PC-9 (cell line): ENCODE results near the gene METAP1. TPM values are rescaled to one million over a fixed set of nuclear protein-coding genes. Genes with fewer than 3 reads are reported as not detected.
"Not testable (repeated sequence)": the region's sequence is repeated elsewhere in the genome, so short reads cannot be mapped to it uniquely, and the experiment has no call there.

ENCODE experiments used
- BruUV-seq: library from RNA; stranded (reverse); fragments of 400-500 nt; replicated peaks from 2 replicates; lab custom pipeline; 2021; lab: Mats Ljungman, UMichigan
- CTCF ChIA-PET: fragments of 300-600 bp; sonication (Branson Sonifier 250); formaldehyde crosslinking; loops from one replicate; lab custom pipeline; 2022; ENCODE audit warnings: antibody characterized with exemption; lab: Charles Lee
- POLR2A ChIA-PET: fragments of 300-600 bp; sonication (Branson Sonifier 250); formaldehyde crosslinking; loops from one replicate; lab custom pipeline; 2022; ENCODE audit warnings: antibody characterized with exemption; ENCODE audit not compliant: unreplicated experiment; lab: Charles Lee
- DNase-seq, 2 experiments: peaks; one replicate each; pipeline versions ENCODE4 v3.0.0 to v3.0.0-alpha.2; 2015 to 2022; ENCODE audit warnings: mixed read lengths in 1 of 2
- H2AFZ ChIP-seq: fragments of 200-600 bp; sonication (generic); 2 replicates; pipeline ENCODE4 v1.8.1; 2017; ENCODE audit warnings: antibody characterized with exemption
- H3F3A ChIP-seq: fragments of 200-600 bp; sonication (generic); 2 replicates; pipeline ENCODE4 v1.8.1; 2017; ENCODE audit warnings: antibody characterized with exemption, mild to moderate bottlenecking, low read depth; ENCODE audit not compliant: insufficient read depth
- H3K27ac ChIP-seq: fragments of 200-600 bp; sonication (generic); 2 replicates; pipeline ENCODE4 v1.6.1; 2016; ENCODE audit warnings: mixed run types
- H3K27me3 ChIP-seq: fragments of 200-600 bp; sonication (generic); 2 replicates; pipeline ENCODE4 v1.6.1; 2016; ENCODE audit warnings: low read depth, mixed run types; ENCODE audit not compliant: insufficient read depth
- H3K36me3 ChIP-seq: fragments of 200-600 bp; sonication (generic); 2 replicates; pipeline ENCODE4 v1.6.1; 2016; ENCODE audit warnings: low read depth, mixed run types
- H3K4me1 ChIP-seq: fragments of 200-600 bp; sonication (generic); replicated peaks from 2 replicates; pipeline ENCODE4 v1.6.1; 2016; ENCODE audit warnings: mixed run types; ENCODE audit not compliant: insufficient read depth
- H3K4me2 ChIP-seq: fragments of 200-600 bp; sonication (generic); 2 replicates; pipeline ENCODE4 v1.6.1; 2017; ENCODE audit warnings: mixed run types
- H3K4me3 ChIP-seq: fragments of 200-600 bp; sonication (generic); 2 replicates; pipeline ENCODE4 v1.6.1; 2016; ENCODE audit warnings: mixed run types
- H3K79me2 ChIP-seq: fragments of 200-600 bp; sonication (generic); 2 replicates; pipeline ENCODE4 v1.6.1; 2017; ENCODE audit warnings: low read depth, mixed run types
- H3K9me2 ChIP-seq: fragments of 200-600 bp; sonication (generic); 2 replicates; pipeline ENCODE4 v1.8.1; 2017; ENCODE audit warnings: mild to moderate bottlenecking; ENCODE audit not compliant: insufficient read depth
- H3K9me3 ChIP-seq: fragments of 200-600 bp; sonication (generic); 2 replicates; pipeline ENCODE4 v1.8.1; 2016; ENCODE audit warnings: low read depth; ENCODE audit not compliant: insufficient read depth
- H4K20me1 ChIP-seq: fragments of 200-600 bp; sonication (generic); 2 replicates; pipeline ENCODE4 v1.8.1; 2017; ENCODE audit not compliant: insufficient read depth
- EZH2 ChIP-seq: fragments of 200-600 bp; sonication (generic); IDR thresholded peaks from 2 replicates; pipeline ENCODE4 v1.8.0; 2017; ENCODE audit warnings: antibody characterized with exemption, low read depth
- intact Hi-C: fragments of 100-400 bp; cut with micrococcal nuclease; formaldehyde crosslinking; loops from one replicate; pipeline ENCODE4 v1.10.0; 2022; ENCODE audit not compliant: unreplicated experiment
- total RNA-seq: library from RNA; stranded (reverse); gene quantifications from 2 replicates; pipeline ENCODE4 v1.2.3, GENCODE V29; 2021
- TF ChIP-seq, protein P1 (sequence below): fragments of 200-600 bp; sonication (generic); conservative IDR thresholded peaks from 2 replicates; pipeline ENCODE4 v1.6.1; 2017; ENCODE audit warnings: mixed run types, antibody characterized with exemption, mild to moderate bottlenecking, moderate library complexity

The METAP1 gene
- total RNA-seq, 1 experiment from 2014 or later: 42.0 TPM

DNA sequence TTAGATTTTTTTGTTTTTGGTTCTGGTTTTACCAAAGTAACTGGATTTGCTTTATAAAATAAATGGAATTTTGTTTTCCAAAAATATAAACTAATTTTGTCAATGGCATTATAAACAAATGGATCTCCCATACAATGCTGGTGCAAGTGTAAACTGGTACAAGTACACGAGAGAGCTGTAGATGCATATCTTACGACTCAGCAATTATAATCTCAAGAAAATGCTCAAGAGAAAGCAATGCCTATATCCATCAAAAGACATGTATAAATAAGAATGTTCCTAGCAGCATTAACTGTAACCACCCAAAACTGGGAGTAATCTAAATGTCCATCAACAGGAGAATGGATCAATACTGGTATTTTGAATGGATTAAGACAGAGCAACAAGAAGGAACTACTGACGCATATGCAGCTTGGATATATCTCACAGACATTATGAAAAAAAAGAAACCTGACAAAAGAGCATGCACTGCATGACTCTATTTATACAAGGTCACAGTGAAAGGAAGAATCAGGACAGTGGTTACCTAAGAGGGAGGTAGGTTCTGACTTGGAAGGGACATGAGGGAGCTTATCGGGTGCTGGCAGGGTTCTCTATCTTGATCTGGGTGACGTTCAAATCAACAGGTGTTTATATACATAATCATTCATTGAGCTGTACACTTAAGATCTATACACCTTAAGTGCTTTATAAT, 83.6 kb downstream of the METAP1 start:
- Histone ChIP-seq H3K4me2 (no peak overlapping the region), H3K4me1 (no peaks in the 10 kb centered on the region), H4K20me1 (no peaks in the 10 kb centered on the region), H3K79me2 (peaks cover under 1% of the 10 kb centered on the region; the same call in 1 of the 2 replicates), H3K9me2 (no peaks in the 10 kb centered on the region), H3F3A (no peaks in the 10 kb centered on the region), H3K4me3 (no peak overlapping the region), H3K27ac (no peak overlapping the region), H2AFZ (no peak overlapping the region), H3K36me3 (peaks cover 26% of the 10 kb centered on the region), H3K9me3 (no peaks in the 10 kb centered on the region), H3K27me3 (no peaks in the 10 kb centered on the region)
- DNase-seq: no peak
- POLR2A ChIA-PET: interaction anchor here (0.6 kb wide), 1 partner anchor 532 kb away, joined by 3 read pairs; no protein-coding TSS in a partner anchor
- TF ChIP-seq EZH2: no peak
- TF ChIP-seq, protein P1, sequence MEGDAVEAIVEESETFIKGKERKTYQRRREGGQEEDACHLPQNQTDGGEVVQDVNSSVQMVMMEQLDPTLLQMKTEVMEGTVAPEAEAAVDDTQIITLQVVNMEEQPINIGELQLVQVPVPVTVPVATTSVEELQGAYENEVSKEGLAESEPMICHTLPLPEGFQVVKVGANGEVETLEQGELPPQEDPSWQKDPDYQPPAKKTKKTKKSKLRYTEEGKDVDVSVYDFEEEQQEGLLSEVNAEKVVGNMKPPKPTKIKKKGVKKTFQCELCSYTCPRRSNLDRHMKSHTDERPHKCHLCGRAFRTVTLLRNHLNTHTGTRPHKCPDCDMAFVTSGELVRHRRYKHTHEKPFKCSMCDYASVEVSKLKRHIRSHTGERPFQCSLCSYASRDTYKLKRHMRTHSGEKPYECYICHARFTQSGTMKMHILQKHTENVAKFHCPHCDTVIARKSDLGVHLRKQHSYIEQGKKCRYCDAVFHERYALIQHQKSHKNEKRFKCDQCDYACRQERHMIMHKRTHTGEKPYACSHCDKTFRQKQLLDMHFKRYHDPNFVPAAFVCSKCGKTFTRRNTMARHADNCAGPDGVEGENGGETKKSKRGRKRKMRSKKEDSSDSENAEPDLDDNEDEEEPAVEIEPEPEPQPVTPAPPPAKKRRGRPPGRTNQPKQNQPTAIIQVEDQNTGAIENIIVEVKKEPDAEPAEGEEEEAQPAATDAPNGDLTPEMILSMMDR: no peak
- intact Hi-C loops: no loop called here
- CTCF ChIA-PET: no interaction called here
- BruUV-seq: no TSS peak

DNA sequence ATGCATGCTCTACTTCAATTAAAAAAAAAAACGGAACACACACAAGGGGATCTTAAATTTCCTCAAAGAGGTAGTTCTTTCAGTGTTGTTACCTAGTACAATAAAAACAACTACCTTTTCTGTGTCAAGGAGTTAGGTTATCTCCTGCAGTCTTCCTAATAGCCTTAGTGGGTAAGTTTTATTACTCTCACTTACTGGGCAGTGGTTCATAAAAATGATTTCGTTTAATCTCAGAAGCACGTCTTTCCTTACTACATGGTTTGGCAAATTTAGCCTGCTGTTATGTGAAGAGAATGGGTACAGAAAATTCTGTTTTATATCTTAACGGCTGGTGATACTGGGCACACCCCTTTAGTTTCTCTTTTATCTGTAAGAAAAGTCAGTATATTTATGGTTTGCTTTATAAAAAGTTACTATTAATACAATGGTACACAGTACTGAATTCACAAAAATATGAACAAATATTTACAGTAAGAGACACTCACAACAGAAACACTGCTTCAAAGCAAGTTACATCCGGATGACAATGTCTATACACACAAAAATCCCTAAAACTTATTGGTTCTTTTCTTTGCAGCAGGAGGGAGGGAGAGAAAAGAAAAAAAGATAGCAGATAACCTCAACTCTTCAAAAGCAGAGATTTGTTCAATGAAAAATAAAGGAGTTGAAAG, 84.2 kb downstream of the METAP1 start:
- Histone ChIP-seq H3K4me3 (no peak overlapping the region), H3K9me3 (no peaks in the 10 kb centered on the region), H3K9me2 (no peaks in the 10 kb centered on the region), H3K79me2 (peaks cover 4% of the 10 kb centered on the region; the same call in 1 of the 2 replicates), H3K27me3 (no peaks in the 10 kb centered on the region), H3K36me3 (peaks cover 31% of the 10 kb centered on the region), H3K4me1 (no peaks in the 10 kb centered on the region), H3K27ac (no peak overlapping the region), H3K4me2 (no peak overlapping the region), H4K20me1 (no peaks in the 10 kb centered on the region), H2AFZ (no peak overlapping the region), H3F3A (no peaks in the 10 kb centered on the region)
- TF ChIP-seq, protein P1: no peak
- TF ChIP-seq EZH2: no peak
- intact Hi-C loops: no loop called here
- BruUV-seq: no TSS peak
- CTCF ChIA-PET: no interaction called here
- POLR2A ChIA-PET: interaction anchor here (0.6 kb wide), 1 partner anchor 532 kb away, joined by 3 read pairs; no protein-coding TSS in a partner anchor
- DNase-seq: no peak

GRCh38 chr4:99080869-99081268, 85.3 kb downstream of the METAP1 start:
- H2AFZ ChIP-seq, H3K27ac ChIP-seq, H4K20me1 ChIP-seq, H3K27me3 ChIP-seq, H3K4me1 ChIP-seq, CTCF ChIA-PET, H3K79me2 ChIP-seq, DNase-seq, H3F3A ChIP-seq, intact Hi-C loops, H3K9me2 ChIP-seq, BruUV-seq, H3K4me2 ChIP-seq, H3K4me3 ChIP-seq, H3K9me3 ChIP-seq, POLR2A ChIA-PET: not testable (repeated sequence)
- H3K36me3 ChIP-seq: peaks cover 32% of the 10 kb centered on the region
